GM19099 (cell line): ENCODE results near the gene LPAR2.

Experiments
- POLR2A ChIP-seq: IDR thresholded peaks from 3 replicates; pipeline ENCODE4 v1.6.1; 2011; ENCODE audit warnings: low read depth; ENCODE audit not compliant: insufficient read length; ENCODE audit errors: extremely low read depth

Gene LPAR2

DNA sequence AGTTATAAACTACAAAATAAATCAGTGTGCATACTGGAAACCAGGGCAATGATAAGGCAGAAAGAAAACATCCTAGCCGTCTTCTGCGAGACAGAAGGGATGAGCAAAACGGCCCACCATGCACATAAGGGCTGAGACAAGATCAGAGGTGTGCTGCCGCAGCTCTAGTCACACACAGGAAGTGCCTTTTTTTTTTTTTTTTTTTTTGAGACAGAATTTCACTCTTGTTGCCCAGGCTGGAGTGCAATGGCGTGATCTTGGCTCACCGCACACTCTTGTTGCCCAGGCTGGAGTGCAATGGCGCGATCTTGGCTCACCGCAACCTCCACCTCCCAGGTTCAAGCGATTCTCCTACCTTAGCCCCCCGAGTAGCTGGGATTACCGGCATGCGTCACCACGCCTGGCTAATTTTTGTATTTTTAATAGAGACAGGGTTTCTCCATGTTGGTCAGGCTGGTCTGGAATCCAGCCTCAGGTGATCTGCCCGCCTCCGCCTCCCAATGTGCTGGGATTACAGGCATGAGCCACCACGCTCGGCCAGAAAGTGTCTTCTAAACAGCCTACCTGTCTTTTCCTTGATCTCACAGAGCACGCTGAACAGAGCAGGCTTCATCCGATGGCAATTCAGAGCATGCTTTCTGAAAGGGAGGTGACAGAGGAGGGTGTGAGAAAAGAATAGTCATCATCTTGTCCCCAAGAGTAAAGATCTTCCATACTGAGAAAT is 29.1 kb downstream of the LPAR2 start:
- TF ChIP-seq POLR2A, result peak; percentile 31

DNA sequence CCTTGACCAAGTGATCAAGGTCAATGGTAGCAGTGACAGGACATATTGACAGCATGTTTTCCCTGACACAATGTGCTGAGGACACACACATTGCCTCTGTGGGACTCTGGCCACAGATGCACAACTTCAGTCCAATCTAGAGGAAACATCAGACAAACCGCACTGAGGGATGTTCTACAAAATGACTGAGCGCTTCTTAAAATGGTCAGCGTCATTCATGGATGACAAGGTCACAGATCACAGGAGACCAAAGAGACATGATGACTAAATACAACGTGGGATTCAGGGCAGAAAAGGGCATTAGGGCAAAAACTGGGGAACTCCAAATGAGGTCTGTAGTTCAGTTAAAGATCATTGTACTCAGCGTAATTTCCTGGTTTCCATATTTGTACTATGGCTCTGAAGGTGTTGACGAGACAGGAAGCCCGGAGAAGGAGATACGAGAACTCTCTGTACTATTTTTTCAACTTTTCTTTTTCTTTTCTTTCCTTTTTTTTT is 30.2 kb downstream of the LPAR2 start:
- no peak for TF ChIP-seq POLR2A

DNA sequence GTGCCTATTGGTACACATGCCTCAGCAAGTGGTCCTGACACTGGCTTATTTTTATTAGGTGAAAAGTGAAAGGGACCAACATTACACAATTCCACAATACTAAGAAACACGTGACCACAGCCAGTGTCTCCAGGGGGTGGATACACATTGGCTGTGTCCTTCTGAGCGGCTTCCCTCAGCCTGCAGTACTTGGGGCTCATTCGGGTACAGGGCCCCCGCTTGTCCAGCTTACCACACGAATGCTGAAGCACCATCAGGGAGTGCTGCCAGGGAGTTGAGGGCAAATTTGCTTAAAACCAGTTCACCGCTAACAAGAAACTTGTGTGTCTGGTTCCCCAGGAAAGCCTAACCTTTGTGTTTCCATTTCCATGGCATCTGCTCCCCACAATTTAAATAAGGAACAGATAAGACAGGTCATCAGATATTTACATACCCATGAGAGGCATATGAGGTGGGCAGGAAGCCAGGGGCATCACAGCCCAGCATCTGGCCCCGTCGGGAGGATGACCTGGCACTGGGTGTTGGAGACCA is 32.8 kb downstream of the LPAR2 start:
- TF ChIP-seq POLR2A, result no peak

DNA sequence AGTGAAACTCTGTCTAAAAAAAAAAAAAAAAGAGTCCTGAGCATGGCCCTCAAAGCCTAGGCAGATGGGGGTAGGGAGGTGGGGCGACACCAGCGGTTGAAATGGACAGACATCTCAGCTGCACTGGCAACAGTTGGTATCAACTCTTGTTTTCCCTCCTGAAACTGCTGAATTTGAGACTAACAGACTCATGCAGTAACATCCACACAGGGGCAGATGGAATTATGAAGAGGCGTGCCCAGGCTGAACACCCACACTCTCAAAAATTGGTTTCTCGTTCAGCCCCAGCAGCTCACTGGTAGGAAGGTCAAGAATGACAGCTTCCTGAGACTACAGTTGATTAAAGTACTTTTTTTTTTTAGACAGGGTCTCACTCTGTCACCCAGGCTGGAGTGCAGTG is 33.6 kb downstream of the LPAR2 start:
- no peak for TF ChIP-seq POLR2A

DNA sequence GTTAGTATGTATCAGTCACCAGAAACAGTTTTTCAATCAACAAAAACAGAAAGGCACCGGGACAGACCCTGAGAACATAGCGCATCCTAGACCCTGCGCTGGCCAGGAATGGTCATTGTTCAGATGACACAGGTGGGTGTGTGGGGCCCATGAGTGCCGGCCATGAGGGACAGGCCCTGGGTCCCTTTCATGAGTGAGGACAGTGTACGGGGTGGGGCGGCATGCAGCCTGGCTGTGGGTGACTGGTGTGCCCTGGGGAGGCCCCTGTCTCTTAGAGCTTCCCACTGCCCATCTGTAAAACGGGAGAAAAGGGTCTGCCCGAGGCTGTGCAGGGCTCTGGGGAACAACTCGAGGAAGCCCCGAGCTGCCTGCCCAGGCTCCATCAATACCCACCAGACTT is 35.3 kb downstream of the LPAR2 start:
- no peak for TF ChIP-seq POLR2A

DNA sequence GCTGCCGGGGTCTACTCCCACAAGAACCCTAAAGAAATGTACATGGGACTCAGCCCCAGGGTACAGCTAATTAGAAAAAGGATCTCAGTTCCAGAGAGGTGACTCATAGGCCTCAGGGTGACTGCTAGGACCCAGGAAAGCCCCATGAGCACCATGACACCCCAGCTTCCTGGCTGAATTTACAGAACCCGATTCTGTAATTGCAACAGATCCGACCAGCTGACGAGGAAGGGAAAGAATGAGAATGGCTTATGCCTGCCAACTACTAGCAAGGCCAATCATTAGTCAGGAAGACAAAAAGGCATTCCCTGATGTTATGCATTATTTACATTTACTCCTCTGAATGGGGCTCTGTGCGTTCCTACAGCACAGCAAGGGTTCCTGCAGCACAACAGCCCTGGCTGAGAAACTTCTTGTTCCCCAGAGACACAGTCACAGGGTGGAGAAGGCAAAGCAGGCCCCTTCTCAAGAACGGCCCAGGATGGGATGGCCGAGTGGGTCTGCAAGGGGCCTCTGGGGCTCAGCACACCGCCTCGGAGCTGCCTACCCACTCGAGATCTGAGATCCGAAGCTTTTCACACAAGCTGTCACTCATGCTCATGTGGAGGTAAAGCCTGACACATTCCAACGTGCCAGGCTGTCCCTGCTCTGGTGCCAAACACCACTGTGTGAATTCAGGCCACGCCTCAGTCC is 36.7 kb downstream of the LPAR2 start:
- peak; percentile 10 for TF ChIP-seq POLR2A

DNA sequence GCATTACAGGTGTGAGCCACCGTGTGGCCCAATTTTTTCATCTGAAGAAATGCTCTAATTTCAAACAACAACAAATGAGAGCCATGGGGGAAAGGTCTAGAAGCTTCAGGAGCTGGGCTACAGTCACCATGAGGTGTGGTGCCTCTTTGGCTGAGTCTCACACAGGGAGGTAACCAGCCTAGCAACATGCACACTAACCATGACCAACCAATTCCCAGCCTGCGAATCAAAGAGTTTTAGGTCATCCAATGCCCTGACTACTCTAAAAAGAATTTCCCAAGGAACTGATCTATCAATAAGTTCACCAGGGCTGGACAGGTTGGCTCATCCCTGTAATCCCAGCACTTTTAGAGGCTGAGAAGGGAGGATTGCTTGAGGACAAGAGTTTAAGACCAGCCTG is 39.5 kb downstream of the LPAR2 start:
- no peak for TF ChIP-seq POLR2A

DNA sequence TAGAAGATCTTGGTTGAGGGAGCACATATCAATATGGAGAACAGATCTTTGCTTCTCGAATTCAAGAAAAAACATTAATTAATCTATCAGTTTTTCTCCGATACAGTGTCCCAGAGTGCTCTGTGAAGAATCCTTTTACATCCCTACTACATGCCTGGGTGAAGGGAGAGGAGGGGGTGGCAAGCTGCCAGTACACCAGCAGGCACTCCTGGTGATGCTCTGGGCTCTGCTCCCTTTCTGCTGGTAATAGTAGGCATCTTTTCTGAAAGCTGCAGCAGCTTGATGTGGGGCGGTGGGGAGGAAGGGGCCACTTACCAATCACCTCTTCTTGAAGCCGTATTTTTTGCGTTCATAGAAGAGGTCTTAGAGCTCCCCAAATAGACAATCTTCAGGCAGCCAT is 40.2 kb downstream of the LPAR2 start:
- TF ChIP-seq POLR2A, result no peak

DNA sequence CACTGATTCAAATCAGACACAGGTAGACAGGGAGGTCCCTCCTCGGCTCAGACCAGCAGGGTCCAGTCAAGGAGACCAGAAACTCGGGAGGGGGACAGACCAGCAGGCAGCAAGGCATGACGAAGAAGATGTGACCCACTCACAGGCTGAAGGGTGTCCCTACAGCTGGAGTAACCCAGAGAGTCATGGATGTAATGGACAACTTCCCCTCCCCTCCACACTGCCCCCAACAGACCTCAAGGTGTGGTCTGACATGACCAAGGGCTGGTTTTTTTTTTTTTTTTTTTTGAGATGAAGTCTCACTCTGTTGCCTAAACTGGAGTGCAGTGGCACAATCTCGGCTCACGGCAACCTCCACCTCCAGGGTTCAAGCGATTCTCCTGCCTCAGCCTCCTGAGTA is 43.7 kb downstream of the LPAR2 start:
- no peak for TF ChIP-seq POLR2A

DNA sequence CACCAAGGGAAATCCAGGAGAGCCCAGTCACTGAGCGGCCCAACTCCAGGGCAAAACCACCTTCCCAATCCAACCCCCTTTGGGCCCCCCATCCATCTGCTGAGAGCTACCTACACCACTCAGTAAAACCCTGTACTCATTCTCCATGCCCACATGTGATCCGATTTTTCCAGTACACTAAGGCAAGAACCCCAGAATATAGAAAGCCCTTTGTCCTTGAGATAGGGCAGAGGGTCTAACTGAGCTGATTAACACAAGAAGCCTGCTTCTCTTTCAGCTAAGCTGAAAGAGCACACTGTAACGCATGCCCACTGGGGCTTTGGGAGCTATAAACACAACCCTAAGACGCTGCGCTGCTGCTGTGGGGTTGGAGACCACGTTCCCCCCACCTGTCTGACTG is 45.5 kb downstream of the LPAR2 start:
- TF ChIP-seq POLR2A, result no peak

DNA sequence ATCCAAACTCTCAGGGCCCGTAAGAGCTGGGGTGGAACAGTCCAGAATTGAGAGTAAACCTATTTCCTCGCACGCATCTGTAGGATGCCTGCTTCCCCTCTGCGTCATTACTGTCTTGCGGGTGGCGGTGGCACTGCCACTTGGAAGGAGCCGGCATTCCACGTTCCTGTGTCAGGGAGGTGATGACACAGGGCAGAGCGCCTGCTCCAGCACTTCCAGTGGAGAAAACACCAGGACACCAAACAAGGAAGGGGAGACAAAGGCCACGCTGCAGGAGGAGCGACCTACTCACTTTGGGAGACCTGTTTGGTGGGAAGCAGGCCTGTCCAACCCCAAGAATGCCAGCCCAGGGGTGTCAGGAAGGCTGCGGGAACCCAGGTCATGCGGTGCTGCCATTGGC is 46.6 kb downstream of the LPAR2 start:
- TF ChIP-seq POLR2A, result no peak

DNA sequence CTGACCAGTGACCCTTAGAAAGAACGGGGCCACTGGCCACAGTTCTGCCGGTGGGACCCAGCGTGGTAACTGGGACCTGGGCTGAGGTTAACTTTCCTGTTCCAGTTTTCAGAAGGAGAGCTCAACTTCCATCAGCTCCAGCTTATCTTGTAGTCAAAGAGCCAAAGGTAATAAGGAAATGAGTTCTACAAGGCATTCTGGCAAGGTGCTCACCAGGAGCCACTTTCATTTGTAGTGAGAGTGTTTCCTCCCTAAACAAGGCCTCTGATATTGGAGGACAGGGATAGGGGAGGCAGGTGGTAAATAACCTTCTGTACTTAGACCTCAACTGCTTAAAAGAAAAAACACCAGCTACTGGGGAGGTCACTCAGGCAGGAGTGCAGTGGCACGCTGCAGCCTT is 47.6 kb downstream of the LPAR2 start:
- no peak for TF ChIP-seq POLR2A

DNA sequence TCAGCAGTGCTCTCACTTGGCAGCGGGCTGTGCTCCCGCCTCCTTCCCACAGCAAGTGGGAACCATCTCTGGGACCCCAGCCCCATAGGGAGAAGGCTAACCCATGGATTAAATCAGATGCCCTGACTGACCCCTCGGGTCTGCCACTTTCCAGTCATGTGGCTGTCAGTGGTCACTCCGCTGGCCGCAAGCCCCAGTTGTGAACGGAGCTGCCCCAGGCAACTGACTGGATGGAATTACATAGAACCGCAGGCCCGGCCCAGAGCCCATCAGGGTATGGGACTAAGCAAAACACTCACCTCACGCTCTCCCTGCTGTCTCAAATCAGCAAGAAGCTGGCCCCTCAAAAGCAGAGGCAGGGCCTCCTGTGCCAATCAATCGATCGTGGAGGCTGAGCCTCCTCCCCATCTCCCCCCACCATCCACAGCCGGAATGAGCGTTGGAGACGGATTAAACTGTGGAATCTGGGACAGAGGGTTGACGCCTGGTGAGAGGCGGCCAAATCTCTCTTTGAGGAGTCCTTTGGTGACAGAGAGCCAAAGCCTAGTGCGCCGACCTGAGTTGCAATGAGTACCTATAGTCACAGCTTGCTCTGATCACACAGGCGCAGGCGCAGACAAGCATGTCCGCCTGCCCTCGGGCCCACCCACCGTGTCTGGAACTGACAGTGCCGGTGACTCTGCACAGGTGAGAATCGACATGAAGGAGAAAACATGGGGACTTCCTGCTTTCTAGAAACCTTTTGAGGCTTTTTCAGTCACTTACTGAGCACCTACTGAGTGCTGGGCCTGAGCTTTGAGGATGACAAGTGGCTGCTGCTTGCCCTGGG is 48.3 kb downstream of the LPAR2 start:
- no peak for TF ChIP-seq POLR2A

DNA sequence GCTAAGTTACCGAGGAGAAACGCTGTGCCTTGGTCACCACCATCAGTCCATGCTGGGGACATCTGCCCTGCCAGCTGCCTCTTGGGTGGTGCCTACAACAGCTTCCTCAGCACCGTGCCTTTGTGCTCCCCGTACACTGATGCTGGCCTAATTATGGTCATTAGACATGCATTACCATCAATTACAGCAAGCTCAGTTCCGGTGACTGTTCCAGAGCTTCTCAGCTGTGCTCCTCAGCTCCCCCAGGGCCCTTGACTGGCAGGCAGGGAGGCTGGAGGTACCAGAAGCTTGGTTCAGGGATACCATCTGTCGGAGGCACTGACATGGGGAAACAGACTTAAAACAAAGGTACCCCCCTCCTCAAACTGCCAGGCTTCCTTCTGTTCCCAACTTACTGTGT is 49.8 kb downstream of the LPAR2 start:
- no peak for TF ChIP-seq POLR2A

DNA sequence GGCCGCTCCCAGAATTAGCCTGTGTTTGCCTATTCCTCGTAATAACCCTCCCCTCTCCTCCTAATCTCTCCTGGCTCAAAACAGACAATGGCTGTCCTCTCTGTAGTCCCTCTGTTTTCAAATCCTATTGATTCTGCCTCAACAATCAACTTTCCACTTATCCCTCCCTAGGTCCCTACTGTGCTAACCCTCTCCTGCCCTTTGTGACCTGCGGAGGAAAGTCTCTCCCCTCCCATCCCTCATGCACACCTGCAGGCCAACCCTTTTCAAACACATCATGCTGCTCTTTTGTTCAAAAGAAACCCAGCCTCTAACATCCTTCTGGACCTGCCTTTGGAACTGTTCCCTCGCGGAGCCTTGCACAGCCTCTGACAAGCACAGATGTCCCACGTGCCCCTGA is 52.6 kb downstream of the LPAR2 start:
- TF ChIP-seq POLR2A, result no peak
